ENCODE results near the gene OIP5. TPM values are rescaled to one million over a fixed set of nuclear protein-coding genes. Genes with fewer than 3 reads are reported as not detected.

Gene OIP5
- polyA plus RNA-seq: 1.9 to 9.8 TPM (median 6.7 TPM) in 3 replicates
- not detected for polyA plus RNA-seq (2011; ENCODE audit: low read depth)
- polyA plus RNA-seq (2011; cell fraction: cytosol; rRNA removed): 2.6 and 3.6 TPM in 2 replicates
- polyA plus RNA-seq (2011; cell fraction: nucleus; rRNA removed): 1.3 and 1.6 TPM in 2 replicates
- polyA plus RNA-seq (2012; ENCODE audit: low replicate concordance): 0.34 and 4.1 TPM in 2 replicates
- polyA minus RNA-seq: 0.36 to 2.1 TPM in 2 of 3 replicates, not detected in the other
- polyA minus RNA-seq (2011; cell fraction: cytosol; rRNA and poly(A)+ RNA removed): not detected
- polyA minus RNA-seq (2011; cell fraction: nucleus; rRNA and poly(A)+ RNA removed): 0.32 and 1.0 TPM in 2 replicates

DNA sequence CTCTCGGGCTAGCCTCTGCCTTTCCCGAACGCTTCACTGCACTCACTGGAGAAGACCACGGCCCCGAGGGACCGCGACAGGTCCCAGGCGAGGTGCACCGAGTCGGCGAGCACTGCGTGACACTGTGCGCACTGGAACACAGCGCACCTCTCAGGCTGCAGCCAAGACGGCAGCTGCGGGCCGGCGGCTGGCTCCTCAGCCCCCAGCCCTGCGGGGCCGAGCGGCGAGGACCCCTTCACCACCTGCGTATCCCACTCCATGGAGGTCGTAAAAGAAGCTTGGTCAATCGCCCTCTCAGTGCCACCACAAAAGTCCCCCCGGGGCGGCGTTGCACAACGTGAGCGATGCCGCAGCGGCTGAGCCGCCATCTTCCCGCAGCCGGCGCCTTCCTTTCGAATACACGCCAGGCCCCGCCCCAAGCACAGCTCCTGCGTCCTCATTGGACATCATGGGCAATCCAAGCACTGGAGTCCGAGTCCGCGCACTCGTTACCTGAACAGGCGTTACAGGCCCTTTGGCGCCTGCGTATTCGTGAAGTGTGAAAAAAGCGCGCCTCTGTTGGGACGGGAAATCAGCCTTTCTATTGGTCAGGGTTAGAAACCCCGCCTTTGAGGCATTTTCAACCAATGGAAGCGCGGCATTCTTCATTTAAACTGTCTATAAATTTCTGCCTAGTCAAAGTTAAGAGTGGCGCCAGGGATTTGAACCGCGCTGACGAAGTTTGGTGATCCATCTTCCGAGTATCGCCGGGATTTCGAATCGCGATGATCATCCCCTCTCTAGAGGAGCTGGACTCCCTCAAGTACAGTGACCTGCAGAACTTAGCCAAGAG is at the start of gene OIP5, which contains the start of gene NUSAP1:
Gene OIP5 (minus strand): TSS at position 398 of the 832 bp plus-strand sequence. CDS start 30 bp downstream, at position 368.
Gene NUSAP1 (plus strand): TSS at position 688 of the 832 bp plus-strand sequence. CDS start 77 bp downstream, at position 765.
- peak; percentile 95 for DNase-seq (ENCODE audit: low read depth, low spot score)
- H4K20me1 ChIP-seq (ENCODE audit: control insufficient read depth, extremely low read depth, insufficient read depth, low read length): no peaks in the 10 kb centered on the region
- H3K9me3 ChIP-seq (ENCODE audit: control insufficient read depth, low read depth, low read length): no peaks in the 10 kb centered on the region
- FAIRE-seq: peak; percentile 83
- no peaks in the 10 kb centered on the region for H3K36me3 ChIP-seq (ENCODE audit: control insufficient read depth in 2 of 2, extremely low read depth in 1 of 2, insufficient read depth in 2 of 2, low read length in 2 of 2)
- H3K79me2 ChIP-seq (ENCODE audit: control insufficient read depth, insufficient read depth, low read length): peaks cover 37% of the 10 kb centered on the region
- peak within 1 kb of the TSS; percentile 100 for H2AFZ ChIP-seq (ENCODE audit: control insufficient read depth, low read length)
- peak within 1 kb of the TSS; percentile 93 for H3K4me2 ChIP-seq (ENCODE audit: control insufficient read depth, extremely low read depth, insufficient read depth, low read depth, low read length)
- H3K9me1 ChIP-seq (ENCODE audit: control insufficient read depth, extremely low read depth, insufficient read depth, low read length): no peaks in the 10 kb centered on the region
- no peak for TF ChIP-seq EZH2 (IDR thresholded peaks at IDR 0.05; ENCODE audit: low read length)
- TF ChIP-seq, protein P1, sequence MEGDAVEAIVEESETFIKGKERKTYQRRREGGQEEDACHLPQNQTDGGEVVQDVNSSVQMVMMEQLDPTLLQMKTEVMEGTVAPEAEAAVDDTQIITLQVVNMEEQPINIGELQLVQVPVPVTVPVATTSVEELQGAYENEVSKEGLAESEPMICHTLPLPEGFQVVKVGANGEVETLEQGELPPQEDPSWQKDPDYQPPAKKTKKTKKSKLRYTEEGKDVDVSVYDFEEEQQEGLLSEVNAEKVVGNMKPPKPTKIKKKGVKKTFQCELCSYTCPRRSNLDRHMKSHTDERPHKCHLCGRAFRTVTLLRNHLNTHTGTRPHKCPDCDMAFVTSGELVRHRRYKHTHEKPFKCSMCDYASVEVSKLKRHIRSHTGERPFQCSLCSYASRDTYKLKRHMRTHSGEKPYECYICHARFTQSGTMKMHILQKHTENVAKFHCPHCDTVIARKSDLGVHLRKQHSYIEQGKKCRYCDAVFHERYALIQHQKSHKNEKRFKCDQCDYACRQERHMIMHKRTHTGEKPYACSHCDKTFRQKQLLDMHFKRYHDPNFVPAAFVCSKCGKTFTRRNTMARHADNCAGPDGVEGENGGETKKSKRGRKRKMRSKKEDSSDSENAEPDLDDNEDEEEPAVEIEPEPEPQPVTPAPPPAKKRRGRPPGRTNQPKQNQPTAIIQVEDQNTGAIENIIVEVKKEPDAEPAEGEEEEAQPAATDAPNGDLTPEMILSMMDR (optimal IDR thresholded peaks at IDR 0.05 in 1 of 3, IDR thresholded peaks at IDR 0.05 in 1 of 3, conservative IDR thresholded peaks at IDR 0.05 in 1 of 3; ENCODE audit: extremely low read depth in 1 of 3, insufficient read depth in 2 of 3, low read length in 3 of 3): peak in 1 of 3 experiments; percentile 82
- H3K27ac ChIP-seq (ENCODE audit: control insufficient read depth, insufficient read depth, low read length): peak within 1 kb of the TSS; percentile 80
- peaks cover 24% of the 10 kb centered on the region for H3K4me1 ChIP-seq (ENCODE audit: control insufficient read depth, extremely low read depth, insufficient read depth, low read length)
- H3K4me3 ChIP-seq (ENCODE audit: control insufficient read depth in 2 of 3, extremely low read depth in 1 of 3, insufficient read depth in 2 of 3, low read depth in 1 of 3, low read length in 3 of 3): peak within 1 kb of the TSS; percentile 77 to 95 (median 94)
- H3K27me3 ChIP-seq (ENCODE audit: control insufficient read depth, extremely low read depth, insufficient read depth, low read length): no peaks in the 10 kb centered on the region
- dilution Hi-C loops (cut with MboI; ENCODE audit: extremely low pct_ligation_motif_present, low sequenced_read_pairs): no loop called here
- H3K9ac ChIP-seq (ENCODE audit: control insufficient read depth, extremely low read depth, insufficient read depth, low read length): peak within 1 kb of the TSS; percentile 92

DNA sequence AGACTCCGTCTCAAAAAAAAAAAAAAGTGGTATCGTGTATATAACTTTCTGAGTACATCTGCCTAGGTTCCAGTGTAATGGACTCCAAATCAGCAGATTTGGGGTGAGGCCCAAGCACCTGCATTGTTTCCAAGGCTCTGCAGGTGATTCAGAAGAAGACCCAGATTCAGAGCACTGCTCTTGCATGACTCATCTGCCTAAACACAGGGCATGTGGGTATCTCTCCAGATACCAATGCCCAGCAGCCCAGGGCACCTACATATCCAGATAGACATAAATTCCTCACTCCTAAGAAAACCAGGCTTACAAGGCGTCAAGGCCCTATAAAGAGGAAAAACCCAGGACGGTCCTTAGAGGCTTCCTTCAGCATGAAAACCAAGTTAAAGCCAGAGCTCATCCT is 45.6 kb upstream of the OIP5 start:
- H3K27ac ChIP-seq (ENCODE audit: control insufficient read depth, insufficient read depth, low read length): no peak overlapping the region
- dilution Hi-C loops (cut with MboI; ENCODE audit: extremely low pct_ligation_motif_present, low sequenced_read_pairs): no loop called here

More for the DNA sequence above, 45.6 kb upstream of the OIP5 start:
- no peak for TF ChIP-seq EZH2 (IDR thresholded peaks at IDR 0.05; ENCODE audit: low read length)
- TF ChIP-seq, protein P1 (optimal IDR thresholded peaks at IDR 0.05 in 1 of 3, IDR thresholded peaks at IDR 0.05 in 1 of 3, conservative IDR thresholded peaks at IDR 0.05 in 1 of 3; ENCODE audit: extremely low read depth in 1 of 3, insufficient read depth in 2 of 3, low read length in 3 of 3): no peak
- peaks cover 2 to 19% of the 10 kb centered on the region in 2 experiments for H3K36me3 ChIP-seq (ENCODE audit: control insufficient read depth in 2 of 2, extremely low read depth in 1 of 2, insufficient read depth in 2 of 2, low read length in 2 of 2)
- no peaks in the 10 kb centered on the region for H3K9me1 ChIP-seq (ENCODE audit: control insufficient read depth, extremely low read depth, insufficient read depth, low read length)
- H2AFZ ChIP-seq (ENCODE audit: control insufficient read depth, low read length): no peak overlapping the region
- no peak for DNase-seq (ENCODE audit: low read depth, low spot score)
- no peaks in the 10 kb centered on the region for H3K9me3 ChIP-seq (ENCODE audit: control insufficient read depth, low read depth, low read length)
- H3K4me1 ChIP-seq (ENCODE audit: control insufficient read depth, extremely low read depth, insufficient read depth, low read length): no peaks in the 10 kb centered on the region
- H3K27me3 ChIP-seq (ENCODE audit: control insufficient read depth, extremely low read depth, insufficient read depth, low read length): no peaks in the 10 kb centered on the region
- no peak overlapping the region for H3K9ac ChIP-seq (ENCODE audit: control insufficient read depth, extremely low read depth, insufficient read depth, low read length)
- no peaks in the 10 kb centered on the region for H3K79me2 ChIP-seq (ENCODE audit: control insufficient read depth, insufficient read depth, low read length)
- FAIRE-seq: peak; percentile 68
- no peak overlapping the region for H3K4me2 ChIP-seq (ENCODE audit: control insufficient read depth, extremely low read depth, insufficient read depth, low read depth, low read length)
- no peak overlapping the region for H3K4me3 ChIP-seq (ENCODE audit: control insufficient read depth in 2 of 3, extremely low read depth in 1 of 3, insufficient read depth in 2 of 3, low read depth in 1 of 3, low read length in 3 of 3)
- H4K20me1 ChIP-seq (ENCODE audit: control insufficient read depth, extremely low read depth, insufficient read depth, low read length): no peaks in the 10 kb centered on the region

Measured in keratinocyte (primary cell).